RWPE2 (cell line): ENCODE measurements around the gene ENTR1.

ENCODE experiments used
- ATAC-seq: fragments of 200-7000 bp; cut with Tn5 transposase; 3 replicates; pipeline ENCODE4 v1.9.1; 2021; ENCODE audit warnings: low read depth
- DNase-seq: peaks from one replicate; pipeline ENCODE4 v3.0.0-alpha.2; 2020; ENCODE audit warnings: low spot score
- H3K27ac ChIP-seq: fragments of 450-650 bp; 2 replicates; pipeline ENCODE4 v1.5.1; 2017; ENCODE audit warnings: mild to moderate bottlenecking; ENCODE audit not compliant: poor library complexity, severe bottlenecking
- H3K27me3 ChIP-seq: fragments of 250-450 bp; sonication (Bioruptor Pico); 2 replicates; pipeline ENCODE4 v1.5.1; 2021; ENCODE audit warnings: mild to moderate bottlenecking, moderate library complexity; ENCODE audit not compliant: insufficient read depth, poor library complexity, severe bottlenecking
- H3K36me3 ChIP-seq: fragments of 250-450 bp; sonication (Bioruptor Pico); 2 replicates; pipeline ENCODE4 v1.5.1; 2020; ENCODE audit warnings: low read depth, mild to moderate bottlenecking, moderate library complexity
- H3K4me1 ChIP-seq: fragments of 250-450 bp; sonication (Bioruptor Pico); 2 replicates; pipeline ENCODE4 v1.5.1; 2021; ENCODE audit warnings: mild to moderate bottlenecking, moderate library complexity; ENCODE audit not compliant: insufficient read depth, poor library complexity, severe bottlenecking
- H3K4me3 ChIP-seq: fragments of 250-450 bp; sonication (Bioruptor Pico); 2 replicates; pipeline ENCODE4 v1.5.1; 2021; ENCODE audit warnings: mild to moderate bottlenecking, moderate library complexity; ENCODE audit not compliant: severe bottlenecking
- H3K9me3 ChIP-seq: fragments of 250-450 bp; sonication (Bioruptor Pico); 2 replicates; pipeline ENCODE4 v1.5.1; 2021; ENCODE audit warnings: mild to moderate bottlenecking, moderate library complexity; ENCODE audit not compliant: severe bottlenecking
- CTCF ChIP-seq: fragments of 450-650 bp; IDR thresholded peaks from one replicate; pipeline ENCODE4 v1.5.1; 2017; ENCODE audit warnings: mild to moderate bottlenecking, moderate library complexity; ENCODE audit not compliant: poor library complexity, severe bottlenecking

ENTR1 gene

GRCh38 chr9:136422876-136423275, 12.5 kb upstream of the ENTR1 start:
- H3K4me1 ChIP-seq, result no peaks in the 10 kb centered on the region
- H3K27ac ChIP-seq, result no peak overlapping the region
- ATAC-seq (no peak), DNase-seq (peak; percentile 49)
- H3K4me3 ChIP-seq, result no peak overlapping the region
- no peaks in the 10 kb centered on the region for H3K27me3 ChIP-seq
- TF ChIP-seq CTCF, result no peak
- H3K36me3 ChIP-seq, result peaks cover 63% of the 10 kb centered on the region
- no peaks in the 10 kb centered on the region for H3K9me3 ChIP-seq

- peaks cover 74% of the 10 kb centered on the region for H3K36me3 ChIP-seq
Observed at GRCh38 chr9:136421791-136422190, 11.4 kb upstream of the ENTR1 start.

GRCh38 chr9:136419092-136419420, 8.6 kb upstream of the ENTR1 start:
- ATAC-seq, result no peak
- H3K36me3 ChIP-seq, result peaks cover 93% of the 10 kb centered on the region
- H3K27me3 ChIP-seq, result no peaks in the 10 kb centered on the region
- no peak for DNase-seq
- no peak for TF ChIP-seq CTCF
- no peaks in the 10 kb centered on the region for H3K9me3 ChIP-seq
- H3K4me1 ChIP-seq, result no peaks in the 10 kb centered on the region
- no peak overlapping the region for H3K27ac ChIP-seq
- no peak overlapping the region for H3K4me3 ChIP-seq

More at GRCh38 chr9:136421791-136422190, 11.4 kb upstream of the ENTR1 start:
- ATAC-seq (no peak), DNase-seq (no peak)
- H3K4me3 ChIP-seq, result no peak overlapping the region
- H3K4me1 ChIP-seq, result no peaks in the 10 kb centered on the region
- no peaks in the 10 kb centered on the region for H3K9me3 ChIP-seq
- H3K27me3 ChIP-seq, result no peaks in the 10 kb centered on the region
- no peak overlapping the region for H3K27ac ChIP-seq
- no peak for TF ChIP-seq CTCF

GRCh38 chr9:136418182-136419091, 8.0 kb upstream of the ENTR1 start:
- no peak overlapping the region for H3K4me3 ChIP-seq
- H3K9me3 ChIP-seq, result no peaks in the 10 kb centered on the region
- H3K27ac ChIP-seq, result no peak overlapping the region
- no peaks in the 10 kb centered on the region for H3K4me1 ChIP-seq
- peaks cover 93% of the 10 kb centered on the region for H3K36me3 ChIP-seq
- no peaks in the 10 kb centered on the region for H3K27me3 ChIP-seq
- ATAC-seq, result no peak
- peak; percentile 54 for DNase-seq
- no peak for TF ChIP-seq CTCF

- TF ChIP-seq CTCF, result no peak
- no peak for ATAC-seq
- no peak for DNase-seq
- no peaks in the 10 kb centered on the region for H3K27me3 ChIP-seq
- no peak overlapping the region for H3K4me3 ChIP-seq
- H3K36me3 ChIP-seq, result peaks cover 95% of the 10 kb centered on the region
- H3K4me1 ChIP-seq, result peaks cover 3% of the 10 kb centered on the region
- no peaks in the 10 kb centered on the region for H3K9me3 ChIP-seq
- no peak overlapping the region for H3K27ac ChIP-seq
Observed at GRCh38 chr9:136416914-136417313, 6.5 kb upstream of the ENTR1 start.
